SK-N-SH treated with all-trans-retinoic acid at 6 μM for 48 hours (cell line): ENCODE results near the gene BNC2.

Experiments used
- BACH2 ChIP-seq: fragments of 250-450 bp; sonication (Bioruptor Pico); IDR thresholded peaks from 2 replicates; pipeline ENCODE4 v1.9.0; 2021; ENCODE audit warnings: mild to moderate bottlenecking, borderline replicate concordance
- CSDC2 ChIP-seq: fragments of 250-450 bp; sonication (Bioruptor Pico); IDR thresholded peaks from 2 replicates; pipeline ENCODE4 v1.5.0; 2020; ENCODE audit warnings: mild to moderate bottlenecking, moderate library complexity
- PATZ1 ChIP-seq: fragments of 250-450 bp; sonication (Bioruptor Pico); IDR thresholded peaks from 2 replicates; pipeline ENCODE4 v1.8.0; 2020; ENCODE audit warnings: mild to moderate bottlenecking, moderate library complexity, borderline replicate concordance
- POU6F1 ChIP-seq: fragments of 250-450 bp; sonication (Bioruptor Pico); IDR thresholded peaks from 2 replicates; pipeline ENCODE4 v1.8.0; 2021; ENCODE audit warnings: low read depth, mild to moderate bottlenecking, moderate library complexity, borderline replicate concordance
- RARB ChIP-seq: fragments of 250-450 bp; sonication (Bioruptor Pico); IDR thresholded peaks from 2 replicates; pipeline ENCODE4 v1.8.0; 2021; ENCODE audit warnings: mild to moderate bottlenecking, moderate library complexity
- TOX ChIP-seq: fragments of 250-450 bp; sonication (Bioruptor Pico); IDR thresholded peaks from 2 replicates; pipeline ENCODE4 v1.8.0; 2021; ENCODE audit warnings: mild to moderate bottlenecking, moderate library complexity, borderline replicate concordance
- ZC3H10 ChIP-seq: fragments of 250-450 bp; sonication (Bioruptor Pico); IDR thresholded peaks from 2 replicates; pipeline ENCODE4 v1.5.1; 2021; ENCODE audit warnings: mild to moderate bottlenecking, moderate library complexity
- ZFP3 ChIP-seq: fragments of 250-450 bp; sonication (Bioruptor Pico); IDR thresholded peaks from 2 replicates; pipeline ENCODE4 v1.5.0; 2020; ENCODE audit warnings: mild to moderate bottlenecking, moderate library complexity
- ZFP30 ChIP-seq: fragments of 450-650 bp; formaldehyde crosslinking; IDR thresholded peaks from 2 replicates; pipeline ENCODE4 v1.5.0; 2022; ENCODE audit warnings: mild to moderate bottlenecking, moderate library complexity
- ZNF565 ChIP-seq: fragments of 450-650 bp; formaldehyde crosslinking; conservative IDR thresholded peaks from 2 replicates; pipeline ENCODE4 v1.5.0; 2020; ENCODE audit warnings: low read depth, mild to moderate bottlenecking, moderate library complexity
- ZNF70 ChIP-seq: fragments of 450-650 bp; formaldehyde crosslinking; IDR thresholded peaks from 2 replicates; pipeline ENCODE4 v1.5.0; 2020; ENCODE audit warnings: mild to moderate bottlenecking, moderate library complexity
- TF ChIP-seq, protein P1 (sequence below): fragments of 250-450 bp; sonication (Bioruptor Pico); IDR thresholded peaks from 2 replicates; pipeline ENCODE4 v1.5.1; 2021; ENCODE audit warnings: mild to moderate bottlenecking, moderate library complexity

- no peak for TF ChIP-seq ZFP3 (CRISPR knock-in tag)
- no peak for TF ChIP-seq PATZ1 (CRISPR knock-in tag)
- TF ChIP-seq ZFP30 = no peak
- TF ChIP-seq ZNF565 (CRISPR knock-in tag) = no peak
- no peak for TF ChIP-seq BACH2 (CRISPR knock-in tag)
- no peak for TF ChIP-seq TOX (CRISPR knock-in tag)
- TF ChIP-seq, protein P1, sequence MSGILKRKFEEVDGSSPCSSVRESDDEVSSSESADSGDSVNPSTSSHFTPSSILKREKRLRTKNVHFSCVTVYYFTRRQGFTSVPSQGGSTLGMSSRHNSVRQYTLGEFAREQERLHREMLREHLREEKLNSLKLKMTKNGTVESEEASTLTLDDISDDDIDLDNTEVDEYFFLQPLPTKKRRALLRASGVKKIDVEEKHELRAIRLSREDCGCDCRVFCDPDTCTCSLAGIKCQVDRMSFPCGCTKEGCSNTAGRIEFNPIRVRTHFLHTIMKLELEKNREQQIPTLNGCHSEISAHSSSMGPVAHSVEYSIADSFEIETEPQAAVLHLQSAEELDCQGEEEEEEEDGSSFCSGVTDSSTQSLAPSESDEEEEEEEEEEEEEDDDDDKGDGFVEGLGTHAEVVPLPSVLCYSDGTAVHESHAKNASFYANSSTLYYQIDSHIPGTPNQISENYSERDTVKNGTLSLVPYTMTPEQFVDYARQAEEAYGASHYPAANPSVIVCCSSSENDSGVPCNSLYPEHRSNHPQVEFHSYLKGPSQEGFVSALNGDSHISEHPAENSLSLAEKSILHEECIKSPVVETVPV (CRISPR knock-in tag) = no peak
- TF ChIP-seq RARB (CRISPR knock-in tag) = no peak
- no peak for TF ChIP-seq CSDC2 (CRISPR knock-in tag)
- TF ChIP-seq ZC3H10 (CRISPR knock-in tag) = no peak
- TF ChIP-seq ZNF70 (CRISPR knock-in tag) = no peak
- no peak for TF ChIP-seq POU6F1
These were observed 227.9 kb downstream of the BNC2 start for GRCh38 chr9:16642421-16643109.
